HepG2 (cell line): ENCODE measurements around the gene WDR70.

Experiments
- GABPB1 ChIP-seq: IDR thresholded peaks from 2 replicates; pipeline ENCODE4 v1.6.1; 2016; ENCODE audit warnings: mild to moderate bottlenecking, missing genetic modification reagents, moderate library complexity, missing compliant biosample characterization
- KLF16 ChIP-seq, 2 experiments: sonication (generic) in 1 of 2; formaldehyde crosslinking in 1 of 2; IDR thresholded peaks; 2 replicates each; pipeline versions ENCODE4 v1.6.1 to v1.8.0; 2016 to 2023; ENCODE audit warnings: missing genetic modification reagents in 2 of 2, missing compliant biosample characterization in 1 of 2
- TARDBP ChIP-seq: sonication (generic); formaldehyde crosslinking; IDR thresholded peaks from 2 replicates; pipeline ENCODE4 v1.8.0; 2022; ENCODE audit warnings: mild to moderate bottlenecking, missing genetic modification reagents

DNA sequence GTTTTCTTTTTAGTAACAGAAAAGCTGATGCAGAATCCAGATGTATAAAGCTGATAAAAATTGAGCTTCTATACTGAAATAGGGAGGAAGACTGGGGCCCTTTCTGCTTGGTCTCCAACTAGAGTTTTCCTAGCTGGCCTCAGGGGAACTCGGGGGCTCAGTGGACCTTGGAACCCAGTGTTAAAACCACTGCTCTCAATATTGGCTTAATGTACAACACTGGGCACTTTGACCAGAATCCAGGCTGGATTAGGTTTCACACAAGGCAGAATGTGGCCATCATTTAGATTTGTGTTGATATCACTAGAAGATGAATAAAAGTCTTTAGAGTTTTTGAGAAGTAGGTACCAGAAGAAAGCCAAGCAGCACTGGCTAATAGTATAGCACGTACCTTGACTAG lies 346.1 kb downstream of the WDR70 start:
- TF ChIP-seq GABPB1 (CRISPR knock-in tag) = no peak
- TF ChIP-seq TARDBP (CRISPR knock-in tag) = no peak
- no peak for TF ChIP-seq KLF16 (CRISPR knock-in tag; IDR thresholded peaks at IDR 0.05)
